Mucosa of descending colon (tissue), 3 donors: Measurements from ENCODE around the gene SFXN5. TPM values are rescaled to one million over a fixed set of nuclear protein-coding genes. Genes with fewer than 3 reads are reported as not detected.

ENCODE experiments used
- ATAC-seq: fragments of 200-7000 bp; cut with Tn5 transposase; one replicate; pipeline ENCODE4 v1.9.1; 2020; ENCODE audit warnings: mild to moderate bottlenecking, moderate library complexity
- DNase-seq, 3 donors: peaks; one replicate each; pipeline ENCODE4 v3.0.0-alpha.2; 2020
- H3K36me3 ChIP-seq: fragments of 200-600 bp; one replicate; pipeline ENCODE4 v1.8.0; 2021; ENCODE audit warnings: low read depth, mild to moderate bottlenecking
- H3K4me1 ChIP-seq: fragments of 200-600 bp; one replicate; pipeline ENCODE4 v1.8.0; 2021; ENCODE audit warnings: low read depth, mild to moderate bottlenecking
- H3K4me3 ChIP-seq: fragments of 200-600 bp; one replicate; pipeline ENCODE4 v1.8.0; 2021; ENCODE audit warnings: mild to moderate bottlenecking
- H3K9me3 ChIP-seq: fragments of 200-600 bp; one replicate; pipeline ENCODE4 v1.8.0; 2021; ENCODE audit warnings: mild to moderate bottlenecking
- CTCF ChIP-seq: fragments of 200-600 bp; IDR thresholded peaks from one replicate; pipeline ENCODE4 v1.8.0; 2022; ENCODE audit warnings: antibody characterized with exemption, mild to moderate bottlenecking
- intact Hi-C, 2 donors: fragments of 100-400 bp; cut with DNase I in 1 of 2; cut with micrococcal nuclease in 1 of 2; formaldehyde crosslinking; loops; one replicate each; pipeline versions ENCODE4 v1.11.0 to v1.11.1; 2022; cut with DNase I, micrococcal nuclease
- total RNA-seq, 3 donors: library from RNA; stranded (reverse); fragmentation: NEBNext Ultra II Directional in 2 of 3; extraction: Animal tissue kit (Norgen Biotek cat#: 25700) in 2 of 3; gene quantifications; one replicate each; pipeline versions ENCODE4 v1.2.1 to v1.2.4, GENCODE V29; 2021 to 2023
- donor health status: DM: no; HTN: no; CAD: no; lungs with moderate emphysema.
- donor health status: DM: no; HTN: no; CAD: no.
- donor health status: DM: no; HTN: yes; CAD: no.

Gene SFXN5
- total RNA-seq, 3 donors from 2014 or later: 22.2 to 30.9 (median 27.5) TPM

- DNase-seq (peak in 2 of 3 donors; percentile 19 to 24), ATAC-seq (no peak)
- intact Hi-C loops: no loop called here
- Histone ChIP-seq H3K36me3 (no peaks in the 10 kb centered on the region), H3K4me3 (no peak overlapping the region), H3K4me1 (no peaks in the 10 kb centered on the region), H3K9me3 (no peaks in the 10 kb centered on the region)
- TF ChIP-seq CTCF: no peak
Observed at GRCh38 chr2:72959995-72960981, 111.2 kb downstream of the SFXN5 start.

- H3K4me3 ChIP-seq: no peak overlapping the region
- no peaks in the 10 kb centered on the region for H3K9me3 ChIP-seq
- no peaks in the 10 kb centered on the region for H3K4me1 ChIP-seq
- H3K36me3 ChIP-seq: no peaks in the 10 kb centered on the region
- no peak for TF ChIP-seq CTCF
- intact Hi-C loops: no loop called here
- DNase-seq (peak in 1 of 3 donors; percentile 2), ATAC-seq (no peak)
Observed at GRCh38 chr2:72959554-72959953, 112.0 kb downstream of the SFXN5 start.

- Histone ChIP-seq H3K4me1 (no peaks in the 10 kb centered on the region), H3K9me3 (no peaks in the 10 kb centered on the region), H3K36me3 (no peaks in the 10 kb centered on the region), H3K4me3 (no peak overlapping the region)
- intact Hi-C loops: no loop called here
- DNase-seq (peak in 2 of 3 donors; percentile 16 to 32), ATAC-seq (no peak)
- no peak for TF ChIP-seq CTCF
Observed at GRCh38 chr2:72958542-72959385, 112.7 kb downstream of the SFXN5 start.

- no peaks in the 10 kb centered on the region for H3K9me3 ChIP-seq
- DNase-seq (peak in 1 of 3 donors; percentile 1), ATAC-seq (no peak)
- no peaks in the 10 kb centered on the region for H3K4me1 ChIP-seq
- intact Hi-C loops: no loop called here
- no peak for TF ChIP-seq CTCF
- no peaks in the 10 kb centered on the region for H3K36me3 ChIP-seq
- no peak overlapping the region for H3K4me3 ChIP-seq
Observed at GRCh38 chr2:72956936-72957335, 114.6 kb downstream of the SFXN5 start.

- intact Hi-C loops: no loop called here
- no peak for ATAC-seq
- no peak overlapping the region for H3K4me3 ChIP-seq
- H3K9me3 ChIP-seq: no peaks in the 10 kb centered on the region
- DNase-seq: peak in 1 of 3 donors; percentile 26
- no peaks in the 10 kb centered on the region for H3K4me1 ChIP-seq
- H3K36me3 ChIP-seq: no peaks in the 10 kb centered on the region
- no peak for TF ChIP-seq CTCF
Observed at GRCh38 chr2:72956050-72956395, 115.5 kb downstream of the SFXN5 start.
